Ishikawa (cell line): Measurements from ENCODE around the gene DRG1.

Source experiments
- CEBPB ChIP-seq: IDR thresholded peaks from 2 replicates; pipeline ENCODE4 v1.6.1; 2012
- CREB1 ChIP-seq: IDR thresholded peaks from 2 replicates; pipeline ENCODE4 v1.6.1; 2012; ENCODE audit warnings: low read depth
- EP300 ChIP-seq: IDR thresholded peaks from 2 replicates; pipeline ENCODE4 v1.6.1; 2012; ENCODE audit warnings: borderline replicate concordance
- FOXM1 ChIP-seq: IDR thresholded peaks from 2 replicates; pipeline ENCODE4 v1.6.1; 2012; ENCODE audit warnings: low read depth, borderline replicate concordance
- RAD21 ChIP-seq: IDR thresholded peaks from 2 replicates; pipeline ENCODE4 v1.6.1; 2012; ENCODE audit warnings: low read depth
- TCF12 ChIP-seq: IDR thresholded peaks from 2 replicates; pipeline ENCODE4 v1.6.1; 2012; ENCODE audit warnings: low read depth
- USF1 ChIP-seq: IDR thresholded peaks from 2 replicates; pipeline ENCODE4 v1.6.1; 2012
- YY1 ChIP-seq: IDR thresholded peaks from 2 replicates; pipeline ENCODE4 v1.6.1; 2012; ENCODE audit warnings: low read depth

GRCh38 chr22:31481129-31481528, 81.7 kb downstream of the DRG1 start:
- TF ChIP-seq EP300, result no peak
- TF ChIP-seq CREB1, result no peak
- no peak for TF ChIP-seq CEBPB
- no peak for TF ChIP-seq FOXM1
- TF ChIP-seq RAD21, result no peak
- TF ChIP-seq YY1, result no peak
- no peak for TF ChIP-seq TCF12
- no peak for TF ChIP-seq USF1
